OCI-LY1 (cell line): ENCODE measurements around the gene VSTM4.

ENCODE experiments used
- H2AFZ ChIP-seq: fragments of 200-600 bp; sonication (generic), shearing (Covaris generic); 2 replicates; pipeline ENCODE4 v1.6.0; 2014; ENCODE audit warnings: antibody characterized with exemption, mild to moderate bottlenecking, low read length
- H3F3A ChIP-seq: fragments of 200-600 bp; sonication (generic), shearing (Covaris generic); 2 replicates; pipeline ENCODE4 v1.6.0; 2014; ENCODE audit warnings: mild to moderate bottlenecking, antibody characterized with exemption, low read length, moderate library complexity; ENCODE audit not compliant: insufficient read depth
- H3K27ac ChIP-seq: fragments of 200-600 bp; sonication (generic); 2 replicates; pipeline ENCODE4 v1.5.1; 2014; ENCODE audit warnings: low read length, mixed run types, mild to moderate bottlenecking, low read depth; ENCODE audit not compliant: poor library complexity, severe bottlenecking
- H3K27me3 ChIP-seq: fragments of 200-600 bp; sonication (generic); 2 replicates; pipeline ENCODE4 v1.6.0; 2014; ENCODE audit warnings: antibody characterized with exemption, mild to moderate bottlenecking, low read length, moderate library complexity; ENCODE audit not compliant: insufficient read depth
- H3K36me3 ChIP-seq: fragments of 200-600 bp; sonication (generic); 2 replicates; pipeline ENCODE4 v1.6.1; 2014; ENCODE audit warnings: mild to moderate bottlenecking, antibody characterized with exemption, low read length, moderate library complexity, mixed read lengths; ENCODE audit not compliant: insufficient read depth
- H3K4me1 ChIP-seq: fragments of 200-600 bp; sonication (generic); 2 replicates; pipeline ENCODE4 v1.5.1; 2014; ENCODE audit warnings: mild to moderate bottlenecking, low read length, moderate library complexity; ENCODE audit not compliant: insufficient read depth, severe bottlenecking
- H3K4me2 ChIP-seq: fragments of 200-600 bp; sonication (generic), shearing (Covaris generic); 2 replicates; pipeline ENCODE4 v1.6.1; 2014; ENCODE audit warnings: low read length
- H3K4me3 ChIP-seq: fragments of 200-600 bp; sonication (generic); 2 replicates; pipeline ENCODE4 v1.5.1; 2014; ENCODE audit warnings: low read length, low read depth, mild to moderate bottlenecking, mixed read lengths; ENCODE audit not compliant: poor library complexity, severe bottlenecking
- H3K79me2 ChIP-seq: fragments of 200-600 bp; shearing (Covaris generic); 2 replicates; pipeline ENCODE4 v1.6.1; 2016; ENCODE audit warnings: mixed run types, low read length, mixed read lengths; ENCODE audit not compliant: insufficient read depth
- H3K9ac ChIP-seq: fragments of 200-600 bp; sonication (generic), shearing (Covaris generic); 2 replicates; pipeline ENCODE4 v1.6.1; 2014; ENCODE audit warnings: mild to moderate bottlenecking, low read length, mixed read lengths
- H3K9me2 ChIP-seq: fragments of 200-600 bp; sonication (generic), shearing (Covaris generic); 2 replicates; pipeline ENCODE4 v1.6.1; 2014; ENCODE audit warnings: low read depth, mild to moderate bottlenecking, low read length, mixed read lengths
- H3K9me3 ChIP-seq: fragments of 200-600 bp; shearing (Covaris generic); 2 replicates; pipeline ENCODE4 v1.6.1; 2014; ENCODE audit warnings: low read length, mixed read lengths
- H4K20me1 ChIP-seq: fragments of 200-600 bp; sonication (generic), shearing (Covaris generic); 2 replicates; pipeline ENCODE4 v1.6.0; 2016; ENCODE audit warnings: mild to moderate bottlenecking, low read length; ENCODE audit not compliant: insufficient read depth
- CTCF ChIP-seq: fragments of 200-600 bp; sonication (generic), shearing (Covaris generic); IDR thresholded peaks from 2 replicates; pipeline ENCODE4 v1.5.1; 2017; ENCODE audit warnings: mild to moderate bottlenecking, antibody characterized with exemption, low read length, moderate library complexity, mixed read lengths
- EZH2 ChIP-seq: fragments of 200-600 bp; sonication (generic), shearing (Covaris generic); IDR thresholded peaks from 2 replicates; pipeline ENCODE4 v1.8.0; 2017; ENCODE audit warnings: borderline replicate concordance, mixed run types, mild to moderate bottlenecking, antibody characterized with exemption, low read length, moderate library complexity, mixed read lengths

Gene VSTM4

GRCh38 chr10:48985621-48986158 lies 129.6 kb downstream of the VSTM4 start:
- Histone ChIP-seq H3K9ac (no peak overlapping the region), H2AFZ (no peak overlapping the region), H3K79me2 (no peaks in the 10 kb centered on the region), H3K4me3 (no peak overlapping the region), H3K27me3 (no peaks in the 10 kb centered on the region), H3K36me3 (peaks cover 21% of the 10 kb centered on the region; the same call in 1 of the 2 replicates), H4K20me1 (no peaks in the 10 kb centered on the region), H3K9me2 (no peaks in the 10 kb centered on the region), H3K27ac (no peak overlapping the region), H3K4me1 (no peaks in the 10 kb centered on the region), H3K4me2 (no peak overlapping the region), H3K9me3 (no peaks in the 10 kb centered on the region), H3F3A (no peaks in the 10 kb centered on the region)
- TF ChIP-seq EZH2 (no peak), CTCF (no peak)

- H3K4me2 ChIP-seq, result no peak overlapping the region
- no peaks in the 10 kb centered on the region for H3K9me3 ChIP-seq
- H3F3A ChIP-seq, result no peaks in the 10 kb centered on the region
- H4K20me1 ChIP-seq, result no peaks in the 10 kb centered on the region
- no peak overlapping the region for H3K4me3 ChIP-seq
- no peaks in the 10 kb centered on the region for H3K79me2 ChIP-seq
- no peak overlapping the region for H3K27ac ChIP-seq
- H3K27me3 ChIP-seq, result no peaks in the 10 kb centered on the region
- no peak overlapping the region for H3K9ac ChIP-seq
- TF ChIP-seq CTCF, result peak; percentile 25; the same call in 1 of the 2 replicates
- no peak for TF ChIP-seq EZH2
- H3K4me1 ChIP-seq, result no peaks in the 10 kb centered on the region
- peaks cover 29% of the 10 kb centered on the region; the same call in 1 of the 2 replicates for H3K36me3 ChIP-seq
- no peak overlapping the region for H2AFZ ChIP-seq
- no peaks in the 10 kb centered on the region for H3K9me2 ChIP-seq
Observed at GRCh38 chr10:48983648-48984351, 131.5 kb downstream of the VSTM4 start.

GRCh38 chr10:48982584-48982983 lies 132.7 kb downstream of the VSTM4 start:
- Histone ChIP-seq H3F3A (no peaks in the 10 kb centered on the region), H3K79me2 (no peaks in the 10 kb centered on the region), H3K4me2 (no peak overlapping the region), H4K20me1 (no peaks in the 10 kb centered on the region), H3K9me2 (no peaks in the 10 kb centered on the region), H2AFZ (no peak overlapping the region), H3K27me3 (no peaks in the 10 kb centered on the region), H3K9me3 (no peaks in the 10 kb centered on the region), H3K9ac (no peak overlapping the region), H3K4me3 (no peak overlapping the region), H3K27ac (no peak overlapping the region), H3K36me3 (peaks cover 41% of the 10 kb centered on the region; the same call in 1 of the 2 replicates), H3K4me1 (no peaks in the 10 kb centered on the region)
- TF ChIP-seq EZH2 (no peak), CTCF (no peak)
